Skeletal muscle satellite cell (primary cell): ENCODE measurements around the gene RBM48.
A peak's percentile ranks its signal among the peaks of the same experiment; 100 is the strongest.
"Not testable (repeated sequence)": the region's sequence is repeated elsewhere in the genome, so short reads cannot be mapped to it uniquely, and the experiment has no call there.

Experiments
- H3K27me3 ChIP-seq: 2 replicates; pipeline ENCODE4 v1.7.0; 2013; ENCODE audit warnings: low read length; ENCODE audit not compliant: control insufficient read depth, insufficient read depth
- H3K36me3 ChIP-seq: 2 replicates; pipeline ENCODE4 v1.7.0; 2013; ENCODE audit warnings: mild to moderate bottlenecking, control low read depth, low read length; ENCODE audit not compliant: insufficient read depth
- H3K4me1 ChIP-seq: 2 replicates; pipeline ENCODE4 v1.7.0; 2013; ENCODE audit warnings: low read length; ENCODE audit not compliant: control insufficient read depth, insufficient read depth
- H3K4me2 ChIP-seq: 2 replicates; pipeline ENCODE4 v1.7.0; 2013; ENCODE audit warnings: mild to moderate bottlenecking, low read length
- H3K4me3 ChIP-seq: 2 replicates; pipeline ENCODE4 v1.7.0; 2013; ENCODE audit warnings: low read length
- H3K9ac ChIP-seq: 2 replicates; pipeline ENCODE4 v1.7.0; 2013; ENCODE audit warnings: mild to moderate bottlenecking, low read depth, low read length, moderate library complexity
- H3K9me3 ChIP-seq: replicated peaks from 2 replicates; pipeline ENCODE4 v1.7.0; 2013; ENCODE audit warnings: mild to moderate bottlenecking, control low read depth, low read length

The RBM48 gene

GRCh38 chr7:92506363-92506762, 22.2 kb upstream of the RBM48 start:
- Histone ChIP-seq H3K36me3 (peaks cover 13% of the 10 kb centered on the region), H3K4me3 (no peak overlapping the region), H3K9me3 (no peaks in the 10 kb centered on the region), H3K9ac (no peak overlapping the region), H3K27me3 (no peaks in the 10 kb centered on the region), H3K4me2 (no peak overlapping the region), H3K4me1 (no peaks in the 10 kb centered on the region)

GRCh38 chr7:92508946-92509345, 19.6 kb upstream of the RBM48 start:
- peaks cover 6% of the 10 kb centered on the region for H3K36me3 ChIP-seq
- H3K4me2 ChIP-seq, result no peak overlapping the region
- H3K4me3 ChIP-seq, result no peak overlapping the region
- H3K9me3 ChIP-seq, result no peaks in the 10 kb centered on the region
- H3K4me1 ChIP-seq, result no peaks in the 10 kb centered on the region
- H3K9ac ChIP-seq, result no peak overlapping the region
- no peaks in the 10 kb centered on the region for H3K27me3 ChIP-seq

- H3K4me3 ChIP-seq, result no peak overlapping the region
- no peaks in the 10 kb centered on the region for H3K9me3 ChIP-seq
- peaks cover 5% of the 10 kb centered on the region for H3K36me3 ChIP-seq
- no peaks in the 10 kb centered on the region for H3K4me1 ChIP-seq
- no peak overlapping the region for H3K4me2 ChIP-seq
- no peaks in the 10 kb centered on the region for H3K27me3 ChIP-seq
- H3K9ac ChIP-seq, result no peak overlapping the region
Observed at GRCh38 chr7:92513167-92513902, 15.3 kb upstream of the RBM48 start.

GRCh38 chr7:92517631-92518030, 11.0 kb upstream of the RBM48 start:
- Histone ChIP-seq H3K36me3 (peaks cover 5% of the 10 kb centered on the region), H3K4me2 (no peak overlapping the region), H3K9ac (no peak overlapping the region), H3K9me3 (no peaks in the 10 kb centered on the region), H3K4me1 (no peaks in the 10 kb centered on the region), H3K4me3 (no peak overlapping the region), H3K27me3 (no peaks in the 10 kb centered on the region)

- Histone ChIP-seq H3K9me3 (no peaks in the 10 kb centered on the region), H3K36me3 (peaks cover 5% of the 10 kb centered on the region), H3K9ac (no peak overlapping the region)
Observed at GRCh38 chr7:92520024-92520423, 8.6 kb upstream of the RBM48 start.

GRCh38 chr7:92523110-92523509, 5.5 kb upstream of the RBM48 start:
- Histone ChIP-seq H3K36me3 (no peaks in the 10 kb centered on the region), H3K4me2 (no peak overlapping the region), H3K27me3 (no peaks in the 10 kb centered on the region), H3K9me3 (no peaks in the 10 kb centered on the region), H3K9ac (no peak overlapping the region), H3K4me1 (peaks cover 4% of the 10 kb centered on the region), H3K4me3 (no peak overlapping the region)

More at GRCh38 chr7:92520024-92520423, 8.6 kb upstream of the RBM48 start:
- H3K4me3 ChIP-seq, result no peak overlapping the region
- no peak overlapping the region for H3K4me2 ChIP-seq
- no peaks in the 10 kb centered on the region for H3K27me3 ChIP-seq
- no peaks in the 10 kb centered on the region for H3K4me1 ChIP-seq

GRCh38 chr7:92527300-92528187, 1.1 kb upstream of the RBM48 start:
- Histone ChIP-seq H3K4me1 (peaks cover 4% of the 10 kb centered on the region), H3K4me2 (peak overlapping the region; percentile 85), H3K9me3 (no peaks in the 10 kb centered on the region), H3K27me3 (no peaks in the 10 kb centered on the region), H3K9ac (peak overlapping the region; percentile 85), H3K36me3 (peaks cover 14% of the 10 kb centered on the region), H3K4me3 (peak overlapping the region; percentile 98)

GRCh38 chr7:92528958-92529264, 316 bp downstream of the RBM48 start:
- peak overlapping the region; percentile 81 for H3K4me2 ChIP-seq
- H3K36me3 ChIP-seq, result peaks cover 26% of the 10 kb centered on the region
- H3K4me3 ChIP-seq, result peak overlapping the region; percentile 93
- no peaks in the 10 kb centered on the region for H3K27me3 ChIP-seq
- no peaks in the 10 kb centered on the region for H3K9me3 ChIP-seq
- H3K9ac ChIP-seq, result peak overlapping the region; percentile 88
- peaks cover 4% of the 10 kb centered on the region for H3K4me1 ChIP-seq

- Histone ChIP-seq H3K9me3 (no peaks in the 10 kb centered on the region), H3K4me1 (no peaks in the 10 kb centered on the region), H3K9ac (no peak overlapping the region), H3K36me3 (peaks cover 75% of the 10 kb centered on the region), H3K4me3 (no peak overlapping the region), H3K4me2 (no peak overlapping the region), H3K27me3 (no peaks in the 10 kb centered on the region)
Observed at GRCh38 chr7:92534572-92534971, 6.0 kb downstream of the RBM48 start.

GRCh38 chr7:92543542-92543941, 14.9 kb downstream of the RBM48 start:
- not testable (repeated sequence) for H3K27me3 ChIP-seq, H3K4me3 ChIP-seq, H3K9ac ChIP-seq, H3K4me1 ChIP-seq, H3K36me3 ChIP-seq, H3K4me2 ChIP-seq, H3K9me3 ChIP-seq

GRCh38 chr7:92545116-92545515, 16.5 kb downstream of the RBM48 start:
- H3K36me3 ChIP-seq, H3K9ac ChIP-seq, H3K4me2 ChIP-seq, H3K4me1 ChIP-seq, H3K9me3 ChIP-seq, H3K4me3 ChIP-seq, H3K27me3 ChIP-seq: not testable (repeated sequence)
